Astrocyte (in vitro differentiated cells and primary cell): Measurements from ENCODE around the gene SCARF2. TPM values are rescaled to one million over a fixed set of nuclear protein-coding genes. Genes with fewer than 3 reads are reported as not detected.
"Not testable (repeated sequence)": the region's sequence is repeated elsewhere in the genome, so short reads cannot be mapped to it uniquely, and the experiment has no call there.

ENCODE experiments used
- DNase-seq: peaks from one replicate; pipeline ENCODE4 v3.0.0-alpha.2; 2010; ENCODE audit warnings: low read depth
- FAIRE-seq: peaks from 2 replicates; lab custom pipeline; 2011; peaks lifted over from hg19 to GRCh38; lab: Jason Lieb, UNC
- H2AFZ ChIP-seq: 2 replicates; pipeline ENCODE4 v1.6.0; 2012; ENCODE audit warnings: low read depth, low read length, inconsistent platforms
- H3K27ac ChIP-seq: 2 replicates; pipeline ENCODE4 v1.5.1; 2011; ENCODE audit warnings: low read depth, low read length, inconsistent platforms
- H3K27me3 ChIP-seq: 2 replicates; pipeline ENCODE4 v1.6.0; 2011; ENCODE audit warnings: low read length, inconsistent platforms; ENCODE audit not compliant: insufficient read depth
- H3K36me3 ChIP-seq: 2 replicates; pipeline ENCODE4 v1.5.1; 2011; ENCODE audit warnings: low read length, inconsistent platforms; ENCODE audit not compliant: insufficient read depth
- H3K4me1 ChIP-seq: 2 replicates; pipeline ENCODE4 v1.5.1; 2011; ENCODE audit warnings: low read length, inconsistent platforms; ENCODE audit not compliant: insufficient read depth
- H3K4me2 ChIP-seq: 2 replicates; pipeline ENCODE4 v1.6.0; 2012; ENCODE audit warnings: low read length, inconsistent platforms
- H3K4me3 ChIP-seq: 2 replicates; pipeline ENCODE4 v1.5.1; 2011; ENCODE audit warnings: low read depth, mild to moderate bottlenecking, low read length, inconsistent platforms; ENCODE audit not compliant: insufficient read depth
- H3K79me2 ChIP-seq: 2 replicates; pipeline ENCODE4 v1.6.0; 2012; ENCODE audit warnings: mild to moderate bottlenecking, low read length, inconsistent platforms; ENCODE audit not compliant: insufficient read depth
- H3K9ac ChIP-seq: 2 replicates; pipeline ENCODE4 v1.6.0; 2012; ENCODE audit warnings: mild to moderate bottlenecking, low read length, inconsistent platforms
- H3K9me3 ChIP-seq: 2 replicates; pipeline ENCODE4 v1.5.1; 2012; ENCODE audit warnings: low read depth, mild to moderate bottlenecking, low read length, inconsistent platforms; ENCODE audit not compliant: insufficient read depth
- H4K20me1 ChIP-seq: 2 replicates; pipeline ENCODE4 v1.6.0; 2012; ENCODE audit warnings: low read length, inconsistent platforms; ENCODE audit not compliant: insufficient read depth
- H3K27ac Mint-ChIP-seq: one replicate; pipeline ENCODE4 v1.8.0; 2021; ENCODE audit warnings: mild to moderate bottlenecking, mixed read lengths; ENCODE audit not compliant: unreplicated experiment
- H3K27me3 Mint-ChIP-seq: one replicate; pipeline ENCODE4 v1.8.0; 2021; ENCODE audit warnings: low read depth, mixed read lengths; ENCODE audit not compliant: unreplicated experiment
- H3K36me3 Mint-ChIP-seq: one replicate; pipeline ENCODE4 v1.8.0; 2021; ENCODE audit warnings: low read depth, mixed read lengths; ENCODE audit not compliant: unreplicated experiment
- H3K4me1 Mint-ChIP-seq: one replicate; pipeline ENCODE4 v1.8.0; 2021; ENCODE audit warnings: low read depth, mixed read lengths; ENCODE audit not compliant: unreplicated experiment
- H3K4me3 Mint-ChIP-seq: one replicate; pipeline ENCODE4 v1.8.0; 2021; ENCODE audit warnings: mild to moderate bottlenecking, moderate library complexity, mixed read lengths; ENCODE audit not compliant: unreplicated experiment
- H3K9me3 Mint-ChIP-seq: one replicate; pipeline ENCODE4 v1.8.0; 2021; ENCODE audit warnings: mild to moderate bottlenecking, mixed read lengths; ENCODE audit not compliant: unreplicated experiment
- CTCF ChIP-seq: IDR thresholded peaks from 2 replicates; pipeline ENCODE4 v1.5.1; 2011; ENCODE audit warnings: low read depth, mild to moderate bottlenecking, inconsistent platforms, low read length, moderate library complexity; ENCODE audit not compliant: insufficient read depth
- EZH2 ChIP-seq: IDR thresholded peaks from 2 replicates; pipeline ENCODE4 v1.6.1; 2012; ENCODE audit warnings: mild to moderate bottlenecking, low read length, inconsistent platforms; ENCODE audit not compliant: insufficient read depth
- total RNA-seq: library from RNA; stranded (reverse); gene quantifications from 2 replicates; pipeline ENCODE4 v1.2.1, GENCODE V29; 2021

Gene SCARF2
- total RNA-seq, 1 donor from 2014 or later = 17.3 TPM

- no peak overlapping the region for H3K27ac ChIP-seq
- no peaks in the 10 kb centered on the region for H3K79me2 ChIP-seq
- no peak overlapping the region for H2AFZ ChIP-seq
- Mint-ChIP-seq H3K36me3 (peaks cover 9% of the 10 kb centered on the region), H3K9me3 (no peaks in the 10 kb centered on the region), H3K4me1 (no peaks in the 10 kb centered on the region), H3K4me3 (no peak overlapping the region), H3K27me3 (no peaks in the 10 kb centered on the region), H3K27ac (no peak overlapping the region)
- H3K4me2 ChIP-seq = no peak overlapping the region
- H3K9ac ChIP-seq = no peak overlapping the region
- no peak overlapping the region for H3K4me3 ChIP-seq
- no peak for FAIRE-seq
- H3K4me1 ChIP-seq = no peaks in the 10 kb centered on the region
- peaks cover 16% of the 10 kb centered on the region for H4K20me1 ChIP-seq
- H3K9me3 ChIP-seq = no peaks in the 10 kb centered on the region
- TF ChIP-seq CTCF (no peak), EZH2 (no peak)
- H3K36me3 ChIP-seq = peaks cover 2% of the 10 kb centered on the region
- no peaks in the 10 kb centered on the region for H3K27me3 ChIP-seq
- DNase-seq = no peak
These were observed 42.1 kb upstream of the SCARF2 start for GRCh38 chr22:20479612-20480196.

- H3K27me3 Mint-ChIP-seq, H3K9me3 Mint-ChIP-seq, H3K4me2 ChIP-seq, H3K9ac ChIP-seq, H3K27me3 ChIP-seq, FAIRE-seq, H3K36me3 ChIP-seq, H3K79me2 ChIP-seq, DNase-seq, H3K4me3 Mint-ChIP-seq, H3K4me1 ChIP-seq, H2AFZ ChIP-seq, H3K4me3 ChIP-seq, H3K27ac ChIP-seq, H3K4me1 Mint-ChIP-seq, H3K36me3 Mint-ChIP-seq, H3K9me3 ChIP-seq, H3K27ac Mint-ChIP-seq: not testable (repeated sequence)
- peaks cover 16% of the 10 kb centered on the region for H4K20me1 ChIP-seq
These were observed 40.4 kb upstream of the SCARF2 start for GRCh38 chr22:20478059-20478458.

GRCh38 chr22:20475569-20475968 lies 37.9 kb upstream of the SCARF2 start:
- not testable (repeated sequence) for H3K27me3 Mint-ChIP-seq, H4K20me1 ChIP-seq, H3K36me3 Mint-ChIP-seq, H3K4me1 Mint-ChIP-seq, DNase-seq, FAIRE-seq, H3K9ac ChIP-seq, H2AFZ ChIP-seq, H3K27ac Mint-ChIP-seq, H3K9me3 ChIP-seq, H3K27ac ChIP-seq, H3K36me3 ChIP-seq, H3K27me3 ChIP-seq, H3K4me2 ChIP-seq, H3K4me3 Mint-ChIP-seq, H3K79me2 ChIP-seq, H3K4me3 ChIP-seq, H3K9me3 Mint-ChIP-seq, H3K4me1 ChIP-seq

GRCh38 chr22:20475115-20475436 lies 37.5 kb upstream of the SCARF2 start:
- DNase-seq (no peak), FAIRE-seq (no peak)

More at GRCh38 chr22:20475115-20475436, 37.5 kb upstream of the SCARF2 start:
- no peaks in the 10 kb centered on the region for H3K36me3 ChIP-seq
- H4K20me1 ChIP-seq = peaks cover 9% of the 10 kb centered on the region
- no peak overlapping the region for H3K9ac ChIP-seq
- no peaks in the 10 kb centered on the region for H3K27me3 Mint-ChIP-seq
- no peaks in the 10 kb centered on the region for H3K4me1 ChIP-seq
- H3K36me3 Mint-ChIP-seq = peaks cover 8% of the 10 kb centered on the region
- no peak overlapping the region for H3K27ac ChIP-seq
- H3K4me2 ChIP-seq = no peak overlapping the region
- H3K79me2 ChIP-seq = no peaks in the 10 kb centered on the region
- no peaks in the 10 kb centered on the region for H3K27me3 ChIP-seq
- TF ChIP-seq CTCF = no peak
- TF ChIP-seq EZH2 = no peak
- H3K9me3 Mint-ChIP-seq = no peaks in the 10 kb centered on the region
- no peak overlapping the region for H3K4me3 Mint-ChIP-seq
- no peaks in the 10 kb centered on the region for H3K9me3 ChIP-seq
- no peaks in the 10 kb centered on the region for H3K4me1 Mint-ChIP-seq
- H3K27ac Mint-ChIP-seq = no peak overlapping the region
- no peak overlapping the region for H3K4me3 ChIP-seq
- no peak overlapping the region for H2AFZ ChIP-seq
